ENCODE results near the gene SIVA1. TPM values are rescaled to one million over a fixed set of nuclear protein-coding genes. Genes with fewer than 3 reads are reported as not detected.

SIVA1 gene
- total and polyA plus RNA-seq, 8 donors = 29.1 to 136 (median 42.6) TPM

GRCh38 chr14:104753528-104754212 lies 723 bp downstream of the SIVA1 start:
- intact Hi-C loops (cut with DNase I) = no loop called here
- WGBS, 2 donors = 1% methylated on average over 29 to 30 of the region's 30 CpGs
- H3K4me3 ChIP-seq = peak overlapping the region; percentile 87 to 99 (median 94)
- ATAC-seq (peak in 2 of 4 donors; percentile 3 to 6), DNase-seq (peak in 3 of 6 donors; percentile 52 to 87 (median 68)), FAIRE-seq (no peak)
- peak overlapping the region; percentile 69 to 94 (median 83) for H3K27ac ChIP-seq
- no peak for TF ChIP-seq CTCF (IDR thresholded peaks at IDR 0.05)
- H3K4me1 ChIP-seq = peaks cover 17 to 30% (median 22%) of the 10 kb centered on the region in 3 donors
- no peaks in the 10 kb centered on the region for H3K27me3 ChIP-seq
- no peaks in the 10 kb centered on the region for H3K9me3 ChIP-seq
- H3K36me3 ChIP-seq = peaks cover 0 to 8% (median 0%) of the 10 kb centered on the region in 3 donors

- peaks cover 0 to 8% (median 0%) of the 10 kb centered on the region in 3 donors for H3K36me3 ChIP-seq
- no peak for ATAC-seq
- 16% methylated on average over 13 of the region's 13 CpGs for WGBS, 2 donors
- peak overlapping the region in 1 of 4 donors; percentile 81 for H3K27ac ChIP-seq
- H3K9me3 ChIP-seq = no peaks in the 10 kb centered on the region
- TF ChIP-seq CTCF (IDR thresholded peaks at IDR 0.05) = no peak
- intact Hi-C loops (cut with DNase I) = no loop called here
- H3K4me1 ChIP-seq = peaks cover 17 to 30% (median 22%) of the 10 kb centered on the region in 3 donors
- FAIRE-seq = no peak
- DNase-seq = peak in 2 of 6 donors; percentile 20 to 25
- H3K27me3 ChIP-seq = no peaks in the 10 kb centered on the region
- H3K4me3 ChIP-seq = peak overlapping the region; percentile 87 to 99 (median 94)
Measured at GRCh38 chr14:104754213-104754851, 1.4 kb downstream of the SIVA1 start.

DNA sequence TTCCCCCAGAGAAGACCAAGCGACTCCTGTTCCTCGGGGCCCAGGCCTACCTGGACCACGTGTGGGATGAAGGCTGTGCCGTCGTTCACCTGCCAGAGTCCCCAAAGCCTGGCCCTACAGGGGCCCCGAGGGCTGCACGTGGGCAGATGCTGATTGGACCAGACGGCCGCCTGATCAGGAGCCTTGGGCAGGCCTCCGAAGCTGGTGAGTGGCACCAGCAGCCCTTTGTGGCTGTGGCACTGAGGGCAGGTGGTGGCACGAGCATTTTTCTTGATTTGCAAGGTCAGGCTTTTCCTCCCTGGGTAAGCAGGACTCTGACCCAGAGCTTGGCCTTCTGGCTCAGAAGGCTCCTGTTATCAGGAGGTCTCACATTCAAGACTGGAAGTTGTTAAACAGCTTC lies 2.7 kb downstream of the SIVA1 start:
- no peak for FAIRE-seq
- H3K4me3 ChIP-seq = no peak overlapping the region
- no peaks in the 10 kb centered on the region for H3K27me3 ChIP-seq
- H3K36me3 ChIP-seq = peaks cover 0 to 14% (median 0%) of the 10 kb centered on the region in 3 donors
- DNase-seq = peak in 5 of 6 donors; percentile 68 to 83 (median 76)
- intact Hi-C loops (cut with DNase I) = no loop called here
- H3K4me1 ChIP-seq = peaks cover 17 to 30% (median 22%) of the 10 kb centered on the region in 3 donors
- peak in 3 of 4 donors; percentile 6 to 38 (median 14) for ATAC-seq
- 32 to 39% methylated on average over 11 of the region's 11 CpGs for WGBS, 2 donors
- no peak for TF ChIP-seq CTCF (IDR thresholded peaks at IDR 0.05)
- peak overlapping the region in 3 of 4 donors; percentile 22 to 48 (median 33) for H3K27ac ChIP-seq
- no peaks in the 10 kb centered on the region for H3K9me3 ChIP-seq

- no peak for TF ChIP-seq CTCF (IDR thresholded peaks at IDR 0.05)
- intact Hi-C loops (cut with DNase I) = no loop called here
- WGBS, 2 donors = 74 to 75% methylated on average over 25 to 27 of the region's 27 CpGs
- Histone ChIP-seq H3K36me3 (peaks cover 0 to 14% (median 0%) of the 10 kb centered on the region in 3 donors), H3K27me3 (no peaks in the 10 kb centered on the region), H3K4me3 (no peak overlapping the region), H3K4me1 (peaks cover 17 to 30% (median 22%) of the 10 kb centered on the region in 3 donors), H3K27ac (no peak overlapping the region), H3K9me3 (no peaks in the 10 kb centered on the region)
- ATAC-seq = no peak
- FAIRE-seq = no peak
- DNase-seq = peak in 2 of 6 donors; percentile 34 to 79
Measured at GRCh38 chr14:104756477-104757237, 3.7 kb downstream of the SIVA1 start.
